OCI-LY7 (cell line): ENCODE measurements around the gene ADGRG6.

ENCODE experiments used
- CTCF ChIP-seq: fragments of 200-600 bp; sonication (generic); conservative IDR thresholded peaks from 2 replicates; pipeline ENCODE4 v1.5.1; 2014; ENCODE audit warnings: mild to moderate bottlenecking, antibody characterized with exemption, low read length, moderate library complexity, mixed read lengths
- EZH2phosphoT487 ChIP-seq: fragments of 200-600 bp; sonication (generic); IDR thresholded peaks from 2 replicates; pipeline ENCODE4 v1.6.1; 2018; ENCODE audit warnings: low read depth, borderline replicate concordance, mild to moderate bottlenecking, mixed run types, antibody characterized with exemption, low read length, moderate library complexity, mixed read lengths

GRCh38 chr6:142301651-142302391 is at the start of gene ADGRG6:
- TF ChIP-seq CTCF, result no peak
- no peak for TF ChIP-seq EZH2phosphoT487
